ENCODE results near the gene EFCAB8.

GRCh38 chr20:32966382-32966781, 107.7 kb downstream of the EFCAB8 start:
- TF ChIP-seq RARB (CRISPR knock-in tag; IDR thresholded peaks at IDR 0.05) (no peak), BACH2 (CRISPR knock-in tag; IDR thresholded peaks at IDR 0.05; ENCODE audit: borderline replicate concordance) (no peak), TOX (CRISPR knock-in tag; IDR thresholded peaks at IDR 0.05; ENCODE audit: borderline replicate concordance) (no peak), POU6F1 (CRISPR knock-in tag; IDR thresholded peaks at IDR 0.05; ENCODE audit: borderline replicate concordance, low read depth) (no peak), ARNTL (CRISPR knock-in tag; IDR thresholded peaks at IDR 0.05; ENCODE audit: borderline replicate concordance, low read depth) (no peak), PATZ1 (CRISPR knock-in tag; IDR thresholded peaks at IDR 0.05; ENCODE audit: borderline replicate concordance) (no peak), GLIS3 (CRISPR knock-in tag; IDR thresholded peaks at IDR 0.05) (no peak), ZFP3 (CRISPR knock-in tag; IDR thresholded peaks at IDR 0.05) (no peak), ZFP30 (CRISPR knock-in tag; IDR thresholded peaks at IDR 0.05) (no peak), OSR1 (CRISPR knock-in tag; IDR thresholded peaks at IDR 0.05) (no peak), ZNF70 (CRISPR knock-in tag; IDR thresholded peaks at IDR 0.05) (no peak), CSRNP3 (CRISPR knock-in tag; IDR thresholded peaks at IDR 0.05) (no peak), TSHZ2 (CRISPR knock-in tag; IDR thresholded peaks at IDR 0.05) (no peak), ZNF565 (CRISPR knock-in tag; conservative IDR thresholded peaks at IDR 0.05; ENCODE audit: low read depth) (no peak)

Measured in SK-N-SH treated with all-trans-retinoic acid at 6 μM for 48 hours (cell line).